ENCODE measurements around the gene MRPL28.
"Not testable (repeated sequence)": the region's sequence is repeated elsewhere in the genome, so short reads cannot be mapped to it uniquely, and the experiment has no call there.

Gene MRPL28

DNA sequence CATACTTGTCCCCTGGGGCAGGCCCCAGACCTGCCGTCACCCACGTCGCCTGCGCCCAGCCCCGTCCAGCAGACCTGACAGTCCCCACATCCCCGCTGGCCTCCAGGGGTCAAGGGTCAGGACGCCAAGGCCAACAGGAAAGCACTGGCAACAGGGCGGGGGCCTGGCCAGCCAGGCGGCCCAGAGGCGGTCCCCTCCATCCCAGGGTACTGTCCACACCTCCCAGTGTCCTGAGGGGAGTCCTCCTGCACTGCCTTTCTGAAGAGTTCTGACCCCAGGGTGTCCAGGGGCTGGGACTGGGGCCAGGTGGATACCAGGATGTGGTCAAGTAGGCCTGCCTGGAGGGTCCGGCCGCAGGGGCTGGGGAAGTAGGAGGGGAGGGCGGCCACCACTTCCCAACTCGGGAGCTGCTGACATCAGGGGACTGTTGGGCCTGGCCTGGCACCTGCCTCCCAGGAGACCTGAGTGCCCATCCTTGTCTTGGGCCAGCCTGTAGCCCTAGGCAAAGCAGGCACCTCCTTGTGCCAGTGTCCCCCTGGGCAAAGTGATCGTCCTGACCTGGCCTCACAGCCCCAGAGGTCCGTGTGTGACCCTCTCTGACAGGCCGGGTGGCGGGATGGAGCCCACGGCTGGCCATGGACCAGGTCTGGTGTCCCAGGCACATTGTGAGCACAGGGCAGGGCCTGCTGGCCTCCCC lies 11.1 kb downstream of the MRPL28 start:
- no peak for DNase-seq

DNA sequence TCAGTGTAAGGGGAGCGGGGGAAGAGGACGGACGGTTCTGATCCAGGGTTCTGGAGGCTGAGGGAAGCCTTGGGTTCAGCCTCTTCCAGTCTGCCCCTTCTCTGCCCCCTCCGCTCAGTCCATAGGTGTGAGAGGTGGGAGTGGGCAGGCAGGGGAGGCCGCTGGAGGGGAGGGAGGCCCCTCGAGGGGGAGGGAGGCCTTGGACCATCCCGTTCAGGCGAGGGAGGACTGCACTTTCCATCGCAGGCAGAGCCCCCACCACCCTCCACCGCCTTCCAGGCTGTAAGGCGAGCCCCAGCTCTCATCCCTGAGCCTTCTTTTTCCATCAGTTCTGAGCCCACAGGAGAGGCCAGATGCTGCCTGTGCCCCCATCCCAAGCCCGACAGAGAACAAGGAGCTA lies 13.6 kb downstream of the MRPL28 start:
- DNase-seq, result no peak

DNA sequence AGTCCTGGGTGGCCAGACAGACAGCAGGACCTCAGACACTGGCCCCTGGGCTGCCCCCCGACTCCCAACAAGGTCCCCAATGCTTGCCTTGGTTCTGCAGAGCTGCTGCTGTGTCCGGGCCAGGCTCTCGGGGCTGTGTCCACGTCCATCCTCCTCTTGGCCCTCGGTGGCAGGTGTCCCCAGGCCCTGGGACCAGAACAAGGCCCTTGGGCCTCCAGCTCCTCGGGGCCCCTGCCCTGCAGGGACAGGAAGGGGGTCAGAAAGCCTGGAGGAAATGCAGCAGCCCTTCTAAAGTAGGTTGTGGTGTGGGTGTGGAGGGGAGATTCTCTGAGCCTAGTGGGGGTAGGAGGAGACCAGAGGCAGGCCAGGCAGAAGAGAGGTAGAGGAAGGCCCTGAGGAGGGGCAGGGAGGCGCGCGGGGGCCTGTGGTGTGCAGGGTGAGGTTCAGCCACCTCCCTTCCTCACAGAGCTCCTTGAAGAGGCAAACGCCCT lies 15.3 kb downstream of the MRPL28 start:
- no peak for DNase-seq

DNA sequence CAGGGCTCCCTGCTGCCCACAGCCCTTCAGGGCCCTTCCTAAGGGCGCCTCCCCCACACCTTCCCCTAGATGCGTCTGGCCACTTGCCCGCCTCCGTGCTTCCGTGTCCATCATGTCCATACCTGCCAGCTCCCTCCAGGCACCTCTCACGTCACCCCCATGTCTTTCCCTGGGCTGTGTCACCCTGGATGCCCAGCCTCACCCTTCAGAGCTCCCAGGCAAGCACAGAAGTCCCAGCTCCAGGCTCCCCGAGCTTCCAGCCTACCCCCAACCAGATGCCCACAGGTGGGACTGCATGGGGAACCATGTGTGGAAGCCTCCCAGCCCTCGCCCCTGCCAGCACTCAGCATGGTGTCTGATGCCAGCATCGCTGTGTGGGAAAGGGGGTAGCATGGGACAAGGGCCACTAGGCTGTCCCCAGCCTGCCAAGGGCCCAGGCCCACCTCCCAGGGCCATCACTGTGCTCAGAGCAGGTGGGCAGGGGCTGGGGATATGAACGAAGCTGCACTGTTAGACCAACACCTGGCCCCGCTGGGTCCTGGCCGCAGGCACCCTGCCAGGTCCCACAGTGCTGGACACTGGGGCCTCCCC lies 16.0 kb downstream of the MRPL28 start:
- DNase-seq, result peak; percentile 25

DNA sequence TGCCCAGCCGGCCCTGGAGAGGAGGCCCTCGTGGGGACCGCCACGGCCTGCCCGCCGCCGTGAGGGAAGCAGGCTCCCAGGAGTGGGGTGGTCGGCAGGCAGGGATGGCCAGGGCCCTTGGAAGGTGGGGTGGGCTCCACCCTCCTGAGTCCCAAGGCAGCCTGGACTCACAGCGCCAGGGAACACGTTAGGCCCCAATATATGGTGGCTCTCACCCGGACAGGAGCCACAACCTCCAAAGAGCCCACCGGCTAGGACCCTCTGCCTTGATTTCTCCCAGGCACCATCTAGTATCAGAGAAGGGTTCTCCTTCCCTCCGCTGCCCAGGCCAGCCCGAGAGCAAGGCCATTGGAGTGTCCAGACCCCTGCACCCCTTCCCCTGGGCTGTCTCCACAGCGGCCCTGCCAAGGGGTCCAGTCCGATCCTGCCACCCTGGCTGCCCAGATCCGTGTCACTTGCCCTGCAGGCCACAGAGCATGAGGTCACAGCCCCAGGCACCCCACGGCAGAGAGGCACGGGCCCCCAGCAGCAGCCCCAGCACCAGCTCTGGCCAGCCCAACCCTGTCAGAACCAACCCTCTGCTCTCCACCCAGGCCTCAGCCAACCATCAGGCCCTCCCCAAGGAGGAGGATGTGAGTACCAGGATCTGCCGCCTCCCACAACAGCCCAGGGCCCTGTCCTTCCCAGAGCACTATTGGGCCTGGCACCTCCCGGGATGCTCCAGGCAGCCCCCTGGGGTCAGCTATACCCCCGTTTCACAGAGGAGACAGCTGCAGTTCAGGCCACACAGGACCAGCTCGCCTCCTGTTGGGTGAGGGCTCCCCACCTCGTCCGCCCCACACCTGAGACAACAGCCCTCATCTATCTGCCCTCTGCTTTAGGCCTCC lies 16.7 kb downstream of the MRPL28 start:
- DNase-seq, result no peak

DNA sequence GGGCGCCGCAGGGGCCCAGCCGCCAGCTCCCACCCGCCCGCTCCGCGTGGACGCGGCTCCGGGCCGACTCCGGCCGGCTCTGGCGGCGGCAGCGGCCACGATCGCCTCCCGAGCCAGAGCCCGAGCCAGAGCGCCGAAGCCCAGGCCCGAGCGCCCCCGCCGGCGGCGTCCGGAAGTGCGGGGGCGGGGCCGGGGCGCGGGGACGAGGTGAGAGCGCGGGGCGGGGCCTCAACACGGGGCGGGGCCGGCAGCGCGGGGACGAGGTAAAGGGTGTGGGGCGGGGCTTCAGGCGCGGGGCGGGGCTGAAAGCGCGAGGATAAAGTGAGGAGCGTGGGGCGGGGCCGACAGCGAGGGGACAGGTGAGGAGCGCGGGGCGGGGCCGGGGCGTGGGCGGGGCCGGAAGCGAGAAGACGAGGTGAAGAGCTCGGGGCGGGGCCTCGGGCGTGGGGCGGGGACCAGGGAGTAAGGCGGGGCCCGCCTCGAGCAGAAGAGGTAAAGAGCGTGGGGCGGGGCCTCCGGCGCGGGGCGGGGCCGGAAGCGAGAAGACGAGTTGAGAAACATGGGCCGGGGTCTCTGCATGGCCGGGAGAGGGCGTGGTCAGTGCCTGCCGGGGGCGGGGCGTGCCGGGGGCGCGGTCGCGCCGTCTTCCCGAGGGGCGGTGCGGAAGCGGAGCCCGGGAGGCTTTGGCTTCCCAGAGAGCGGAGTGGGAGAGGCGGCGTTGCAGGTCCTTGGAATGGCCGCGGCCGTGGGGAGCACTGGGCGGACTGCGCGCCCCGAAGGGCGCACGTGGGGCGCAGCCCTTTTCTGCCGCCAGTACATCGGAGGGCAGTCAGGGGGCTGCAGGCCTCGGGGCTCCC lies 17.6 kb downstream of the MRPL28 start, which contains the start of gene AXIN1:
Gene AXIN1 (minus strand): TSS at position 177 of the 857 bp plus-strand sequence. CDS start 5,698 bp downstream, outside the sequence.
- peak; percentile 96 for DNase-seq

DNA sequence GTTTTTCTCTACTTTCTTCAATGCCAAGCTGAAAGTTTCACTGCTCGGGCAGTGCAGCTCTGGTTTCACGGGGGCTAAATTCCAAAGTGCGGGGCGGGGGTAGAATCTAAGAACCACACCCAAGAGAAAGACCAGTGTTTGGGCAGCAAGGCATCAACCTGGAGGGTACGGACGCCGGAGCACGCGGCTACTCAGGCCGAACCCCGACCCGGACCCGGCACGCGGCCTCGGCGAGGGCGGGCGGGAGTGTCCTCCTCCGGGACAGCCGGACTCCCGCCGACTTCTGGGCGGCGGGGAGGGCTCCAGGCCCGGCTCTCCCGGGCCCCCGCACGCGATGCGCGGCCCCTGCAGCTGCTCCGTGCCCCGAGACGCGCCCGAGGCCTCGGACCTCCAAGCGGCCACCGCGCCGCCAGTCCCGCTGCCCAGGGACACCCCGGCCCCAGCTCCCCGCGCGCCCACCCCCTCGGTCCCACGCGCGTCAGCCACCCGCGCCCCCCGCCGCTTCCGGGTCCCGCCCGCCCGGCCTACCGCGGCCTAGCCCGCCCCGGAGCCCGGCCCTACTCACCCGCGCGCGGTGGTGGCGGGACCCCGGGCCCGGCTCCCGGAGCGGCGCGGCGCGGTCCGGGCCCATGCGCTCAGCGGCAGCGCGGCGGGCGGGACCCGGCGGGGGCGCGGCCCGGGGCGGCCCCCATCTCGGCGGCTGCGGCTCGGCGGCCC lies 18.4 kb downstream of the MRPL28 start:
- DNase-seq, result peak; percentile 35

DNA sequence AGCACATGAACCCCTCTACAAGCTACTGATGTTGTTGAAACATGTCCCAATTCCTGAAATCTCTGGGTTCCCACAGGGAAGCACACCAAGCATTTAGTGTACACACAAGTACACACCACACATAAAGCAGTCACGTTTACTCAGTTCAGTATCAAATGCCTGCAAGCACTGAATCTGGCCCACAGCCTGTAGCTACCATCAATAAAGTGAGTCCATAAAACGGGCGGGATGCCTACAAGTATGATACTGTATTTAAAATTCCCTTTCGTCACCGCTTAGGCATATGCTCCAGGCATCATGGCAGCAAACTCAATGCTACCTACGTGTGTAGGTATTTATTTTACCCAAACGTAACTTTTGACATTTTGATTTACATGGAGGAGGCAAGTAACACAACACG lies 20.1 kb downstream of the MRPL28 start:
- DNase-seq, result no peak

DNA sequence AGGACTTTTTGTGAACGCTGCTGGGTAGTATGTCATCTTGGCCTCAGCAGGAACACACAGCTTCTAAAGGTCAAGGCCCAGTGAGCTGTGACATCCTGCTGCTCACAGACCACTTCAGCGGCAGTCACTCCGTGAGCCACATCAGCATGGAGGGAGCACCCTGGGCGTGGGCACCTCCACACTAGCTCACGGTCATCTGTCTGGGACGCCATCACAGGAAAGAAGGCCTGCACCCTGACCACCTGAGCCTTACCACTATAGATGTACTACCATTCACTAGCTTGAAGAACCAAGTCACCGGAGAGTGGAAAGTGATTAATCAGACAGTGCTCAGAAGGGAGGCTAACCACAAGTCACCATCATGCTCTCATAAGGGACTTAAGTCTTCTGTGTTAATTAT lies 21.1 kb downstream of the MRPL28 start:
- no peak for DNase-seq

DNA sequence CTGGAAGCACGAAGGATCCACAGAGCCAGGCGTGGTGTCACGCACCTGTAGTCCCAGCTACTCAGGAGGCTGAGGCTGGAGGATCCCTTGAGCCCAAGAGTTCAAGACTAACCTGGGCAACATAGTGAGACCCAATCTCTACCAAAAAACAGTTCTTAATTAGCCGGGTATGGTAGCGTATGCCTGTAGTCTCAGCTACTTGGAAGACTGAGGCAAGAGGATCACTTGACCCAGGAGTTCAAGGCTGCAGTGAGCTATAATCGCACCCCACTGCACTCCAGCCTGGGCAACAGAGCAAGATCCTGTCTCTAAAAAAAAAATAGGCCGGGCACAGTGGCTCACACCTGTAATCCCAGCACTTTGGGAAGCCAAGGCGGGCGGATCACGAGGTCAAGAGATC lies 21.8 kb downstream of the MRPL28 start:
- DNase-seq, result not testable (repeated sequence)

DNA sequence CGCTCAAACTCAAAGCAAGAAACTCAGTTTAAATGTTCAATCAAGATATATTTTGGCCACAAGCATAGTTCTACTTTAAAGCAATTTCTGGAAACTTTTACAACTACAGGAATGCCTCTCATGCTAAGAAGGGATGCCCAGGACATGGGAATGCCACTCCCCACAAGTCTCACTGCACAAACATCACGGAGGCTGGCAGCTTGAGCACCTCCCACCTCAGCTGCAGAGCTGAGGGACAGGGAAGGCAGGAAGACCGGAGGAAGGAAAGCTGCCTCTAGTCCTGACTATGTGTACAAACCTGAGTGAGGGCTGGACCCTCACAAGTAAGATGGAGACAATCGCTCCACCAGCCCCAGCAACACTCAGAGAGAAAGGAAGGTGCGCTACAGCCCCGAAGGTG lies 23.1 kb downstream of the MRPL28 start:
- no peak for DNase-seq

DNA sequence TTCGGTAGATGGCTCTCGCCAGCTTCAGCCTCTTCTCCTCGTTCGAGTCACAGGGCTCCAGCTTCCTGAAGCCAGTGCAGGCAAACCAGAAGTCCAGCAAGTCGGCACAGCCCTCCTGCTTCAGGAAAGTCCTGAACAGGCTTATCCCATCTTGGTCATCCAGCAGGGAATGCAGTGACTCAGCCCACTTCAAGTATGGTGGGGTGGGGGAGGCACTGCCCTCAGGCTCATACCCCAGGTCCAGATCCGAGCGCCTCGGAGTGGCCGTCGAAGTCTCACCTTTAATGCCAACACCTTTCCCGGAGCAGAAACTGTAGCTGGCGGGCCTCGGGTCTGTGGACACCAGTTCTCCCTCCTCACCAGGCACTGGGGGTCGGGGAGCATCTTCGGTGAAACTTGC lies 23.8 kb downstream of the MRPL28 start:
- no peak for DNase-seq

DNA sequence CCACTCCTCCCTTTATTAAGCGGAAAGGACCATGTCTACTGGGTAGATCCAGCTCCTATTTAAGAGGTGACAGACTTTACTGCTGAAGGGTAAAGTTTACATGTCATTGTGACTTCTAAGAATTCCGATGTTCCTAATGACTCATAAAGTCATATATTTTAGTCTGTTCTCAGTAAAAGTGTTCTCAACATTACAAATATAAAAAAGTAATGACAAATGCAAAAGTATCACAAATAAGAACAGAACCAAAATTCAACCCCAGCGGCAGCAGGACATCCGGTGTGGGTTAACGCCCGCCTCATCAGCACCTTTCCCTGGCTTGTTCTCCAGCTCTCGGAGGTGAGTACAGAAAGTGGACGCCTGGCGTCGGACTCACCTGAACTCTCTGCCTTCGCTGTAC lies 24.6 kb downstream of the MRPL28 start:
- no peak for DNase-seq

DNA sequence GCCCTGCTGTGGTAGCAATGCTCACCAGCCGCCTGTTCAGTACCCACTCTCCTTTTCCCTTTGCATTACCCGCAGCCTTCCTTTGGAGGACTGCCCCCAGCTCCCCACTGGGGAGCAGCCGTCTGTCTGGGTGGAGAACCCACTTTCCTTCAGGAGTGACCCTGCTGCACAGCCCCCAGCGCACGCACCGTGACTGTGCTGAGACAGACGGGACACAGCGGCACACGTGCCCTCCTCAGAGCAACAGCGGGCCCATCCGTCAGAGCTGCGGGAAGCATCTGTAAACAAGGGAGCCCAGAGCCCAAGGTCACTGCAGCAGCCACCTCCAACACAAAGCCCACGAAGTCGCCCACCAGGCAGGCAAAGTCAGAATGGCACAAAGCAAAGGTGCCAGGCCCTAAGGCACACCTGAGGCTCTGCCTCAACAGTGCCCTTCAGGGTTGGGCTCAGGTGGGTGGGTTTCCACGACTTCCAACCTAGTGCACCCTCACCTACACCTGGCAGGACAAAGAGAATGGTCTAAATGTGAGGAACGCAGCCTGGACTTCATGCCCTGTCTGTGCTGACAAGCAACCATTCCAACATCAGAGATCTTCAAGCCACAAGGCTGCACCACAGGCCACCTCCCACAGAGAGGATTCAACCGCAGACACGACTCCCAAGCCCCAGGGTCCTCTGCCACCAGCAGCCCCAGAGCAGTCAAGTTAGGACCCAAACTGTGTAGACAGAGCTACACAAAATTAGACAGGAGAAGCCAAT lies 27.7 kb downstream of the MRPL28 start:
- peak; percentile 38 for DNase-seq

DNA sequence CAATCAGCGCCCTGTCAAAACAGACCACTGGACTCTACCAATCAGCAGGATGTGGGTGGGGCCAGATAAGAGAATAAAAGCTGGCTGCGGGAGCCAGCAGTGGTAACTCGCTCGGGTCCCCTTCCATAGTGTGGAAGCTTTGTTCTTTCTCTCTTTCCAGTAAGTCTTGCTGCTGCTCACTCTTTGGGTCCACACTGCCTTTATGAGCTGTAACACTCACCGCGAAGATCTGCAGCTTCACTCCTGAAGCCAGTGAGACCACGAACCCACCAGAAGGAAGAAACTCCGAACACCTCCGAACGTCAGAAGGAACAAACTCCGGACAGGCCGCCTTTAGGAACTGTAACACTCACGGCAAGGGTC lies 28.4 kb downstream of the MRPL28 start:
- DNase-seq, result not testable (repeated sequence)

DNA sequence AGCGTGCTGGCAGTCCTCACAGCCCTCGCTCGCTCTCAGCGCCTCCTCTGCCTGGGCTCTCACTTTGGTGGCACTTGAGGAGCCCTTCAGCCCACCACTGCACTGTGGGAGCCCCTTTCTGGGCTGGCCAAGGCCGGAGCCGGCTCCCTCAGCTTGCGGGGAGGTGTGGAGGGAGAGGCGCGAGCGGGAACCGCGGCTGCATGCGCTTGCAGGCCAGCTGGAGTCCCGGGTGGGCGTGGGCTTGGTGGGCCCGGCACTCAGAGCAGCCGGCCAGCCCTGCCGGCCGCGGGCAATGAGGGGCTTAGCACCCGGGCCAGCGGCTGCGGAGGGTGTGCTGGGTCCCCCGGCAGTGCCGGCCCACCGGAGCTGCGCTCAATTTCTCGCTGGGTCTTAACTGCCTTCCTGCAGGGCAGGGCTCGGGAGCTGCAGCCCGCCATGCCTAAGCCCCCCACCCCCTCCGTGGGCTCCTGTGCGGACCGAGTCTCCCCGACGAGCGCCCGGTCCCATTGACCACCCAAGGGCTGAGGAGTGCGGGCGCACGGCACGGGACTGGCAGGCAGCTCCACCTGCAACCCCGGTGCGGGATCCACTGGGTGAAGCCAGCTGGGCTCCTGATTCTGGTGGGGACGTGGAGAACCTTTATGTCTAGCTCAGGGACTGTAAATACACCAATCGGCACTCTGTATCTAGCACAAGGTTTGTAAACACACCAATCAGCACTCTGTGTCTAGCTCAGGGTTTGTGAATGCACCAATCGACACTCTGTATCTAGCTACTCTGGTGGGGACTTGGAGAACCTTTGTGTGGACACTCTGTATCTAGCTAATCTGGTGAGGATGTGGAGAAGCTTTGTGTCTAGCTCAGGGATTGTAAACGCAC lies 29.0 kb downstream of the MRPL28 start:
- not testable (repeated sequence) for DNase-seq

DNA sequence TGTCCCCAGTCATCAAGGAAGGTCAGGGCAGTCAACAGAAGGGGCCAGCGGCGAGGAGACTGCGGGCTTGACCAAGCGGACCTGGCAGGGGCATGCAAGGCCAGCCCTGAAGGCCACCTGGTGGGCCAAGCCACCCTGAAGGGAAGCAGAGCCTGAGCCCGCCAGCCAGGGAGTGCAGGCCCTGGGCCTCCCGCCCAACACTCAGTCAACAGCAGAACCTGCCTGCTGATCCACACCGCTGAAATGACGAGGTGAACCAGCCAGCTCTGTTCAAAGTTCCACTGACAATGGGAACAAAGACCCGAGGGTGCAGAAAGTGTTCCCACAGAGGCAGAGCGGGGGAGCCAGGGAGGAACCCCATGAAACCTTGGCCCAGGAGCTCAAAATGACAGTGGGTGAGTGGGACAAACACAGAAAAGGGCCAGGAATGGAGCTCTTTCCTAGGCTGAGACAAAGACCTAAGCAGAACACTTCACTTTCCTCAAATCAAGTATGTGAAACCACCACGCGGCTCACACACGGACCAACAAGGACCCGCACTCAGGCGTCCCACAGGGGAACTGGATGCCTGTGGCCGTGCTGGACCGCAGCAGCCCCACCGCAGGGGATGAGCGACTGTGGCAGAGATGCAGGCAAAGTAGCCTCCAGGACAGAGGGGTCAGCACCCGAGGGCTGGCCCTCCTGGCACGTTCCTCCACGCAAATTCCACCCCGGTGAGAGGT lies 29.8 kb downstream of the MRPL28 start:
- no peak for DNase-seq

DNA sequence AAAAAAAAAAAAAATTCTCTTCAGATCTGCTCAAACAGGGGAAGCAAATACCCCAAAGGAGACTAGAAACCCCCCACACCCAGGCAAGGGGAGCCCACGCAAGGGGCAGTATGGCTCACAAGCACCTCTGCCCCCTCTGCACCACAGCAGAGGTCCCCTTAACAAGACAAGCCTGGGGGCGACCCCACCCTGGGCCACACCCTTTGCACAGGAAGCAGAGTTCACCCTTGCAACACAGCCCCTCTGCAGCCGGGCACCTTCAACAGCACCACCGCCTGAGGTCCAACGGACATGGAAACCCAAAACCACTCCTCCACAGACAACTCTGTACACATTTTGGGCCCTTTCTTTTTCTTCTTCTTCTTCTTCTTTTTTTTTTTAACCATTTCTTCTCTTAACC lies 30.7 kb downstream of the MRPL28 start:
- DNase-seq, result no peak

DNA sequence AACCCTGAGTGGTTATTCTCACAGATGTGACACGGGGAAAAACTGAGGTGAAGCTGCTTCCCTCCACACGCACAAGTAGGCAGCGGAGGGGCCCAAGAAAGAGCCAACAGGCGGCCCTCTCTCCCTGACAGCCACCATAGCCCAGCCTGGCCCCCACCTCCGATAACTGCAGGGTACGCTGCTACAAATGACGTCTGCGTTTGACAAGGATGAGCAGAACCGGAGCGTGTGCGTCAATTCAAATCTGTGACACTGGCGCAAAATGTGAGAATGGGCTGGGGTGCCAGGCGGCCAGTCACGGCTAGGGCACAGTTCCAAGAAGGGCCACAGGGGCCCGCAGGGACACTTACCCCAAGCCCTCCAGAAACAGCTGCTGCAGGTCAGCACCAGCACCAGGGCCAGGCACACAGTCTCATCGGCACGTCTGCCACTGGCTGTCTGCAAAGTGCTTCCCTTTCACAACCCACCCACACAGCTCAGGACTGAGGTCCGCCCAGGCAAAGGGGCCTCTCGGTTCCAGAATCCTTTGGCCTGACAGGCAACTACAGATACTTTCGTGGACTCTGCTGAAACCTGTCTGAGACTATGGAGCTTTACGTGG lies 32.3 kb downstream of the MRPL28 start:
- no peak for DNase-seq
